ENCODE data around the gene LSP1.

Gene LSP1

DNA sequence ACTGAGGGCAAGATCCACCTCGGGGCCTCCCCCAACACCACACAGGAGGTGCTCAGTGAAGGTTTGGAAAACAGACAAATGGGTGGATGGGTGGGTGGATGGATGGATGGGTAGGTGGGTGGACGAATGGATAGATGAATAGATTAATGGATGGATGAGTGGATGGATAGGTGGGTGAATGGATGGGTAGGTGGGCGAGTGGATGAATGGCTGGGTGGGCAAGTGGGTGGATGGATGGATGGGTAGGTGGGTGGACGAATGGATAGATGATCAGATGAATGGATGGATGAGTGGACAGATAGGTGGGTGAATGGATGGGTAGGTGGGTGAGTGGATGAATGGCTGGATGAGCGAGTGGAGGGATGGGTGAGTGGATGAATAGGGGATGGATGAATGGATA is 39.7 kb downstream of the LSP1 start:
- no peak for DNase-seq (ENCODE audit: low spot score)

DNA sequence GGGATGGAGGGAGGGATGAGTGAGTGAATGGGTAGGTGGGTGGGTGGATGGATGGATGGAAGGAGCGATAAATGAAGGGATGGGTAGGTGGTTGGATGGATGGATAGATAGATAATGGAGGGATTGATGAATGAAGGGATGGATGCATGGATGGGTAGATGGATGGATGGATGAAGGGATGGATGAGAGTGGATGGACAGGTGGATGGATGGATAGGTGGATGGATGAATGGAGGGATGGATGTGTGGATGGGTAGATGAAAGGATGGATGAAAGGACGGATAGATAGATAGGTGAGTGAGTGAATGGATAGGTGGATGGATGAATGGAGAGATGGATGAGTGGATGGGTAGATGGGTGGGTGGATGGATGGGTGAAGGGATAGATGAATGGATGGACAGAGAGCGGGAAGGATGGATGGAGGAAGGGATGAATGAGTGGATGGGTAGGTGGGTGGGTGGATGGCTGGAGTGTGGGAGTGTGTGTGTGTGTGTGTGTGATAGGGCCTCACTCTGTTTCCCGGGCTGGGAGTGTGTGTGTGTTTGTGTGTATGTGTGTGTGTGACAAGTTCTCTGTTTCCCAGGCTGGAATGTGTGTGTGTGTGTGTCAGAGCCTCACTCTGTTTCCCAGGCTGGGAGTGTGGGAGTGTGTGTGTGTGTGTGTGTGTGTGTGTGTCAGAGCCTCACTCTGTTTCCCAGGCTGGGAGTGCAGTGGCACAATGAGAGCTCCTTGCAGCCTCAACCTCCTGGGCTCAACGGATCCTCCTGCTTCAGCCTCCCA is 40.9 kb downstream of the LSP1 start:
- DNase-seq (ENCODE audit: low spot score), result no peak
- in situ Hi-C loops (cut with MboI; ENCODE audit: low sequenced_read_pairs, unreplicated experiment), result no loop called here
- TF ChIP-seq, protein P1, sequence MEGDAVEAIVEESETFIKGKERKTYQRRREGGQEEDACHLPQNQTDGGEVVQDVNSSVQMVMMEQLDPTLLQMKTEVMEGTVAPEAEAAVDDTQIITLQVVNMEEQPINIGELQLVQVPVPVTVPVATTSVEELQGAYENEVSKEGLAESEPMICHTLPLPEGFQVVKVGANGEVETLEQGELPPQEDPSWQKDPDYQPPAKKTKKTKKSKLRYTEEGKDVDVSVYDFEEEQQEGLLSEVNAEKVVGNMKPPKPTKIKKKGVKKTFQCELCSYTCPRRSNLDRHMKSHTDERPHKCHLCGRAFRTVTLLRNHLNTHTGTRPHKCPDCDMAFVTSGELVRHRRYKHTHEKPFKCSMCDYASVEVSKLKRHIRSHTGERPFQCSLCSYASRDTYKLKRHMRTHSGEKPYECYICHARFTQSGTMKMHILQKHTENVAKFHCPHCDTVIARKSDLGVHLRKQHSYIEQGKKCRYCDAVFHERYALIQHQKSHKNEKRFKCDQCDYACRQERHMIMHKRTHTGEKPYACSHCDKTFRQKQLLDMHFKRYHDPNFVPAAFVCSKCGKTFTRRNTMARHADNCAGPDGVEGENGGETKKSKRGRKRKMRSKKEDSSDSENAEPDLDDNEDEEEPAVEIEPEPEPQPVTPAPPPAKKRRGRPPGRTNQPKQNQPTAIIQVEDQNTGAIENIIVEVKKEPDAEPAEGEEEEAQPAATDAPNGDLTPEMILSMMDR (IDR thresholded peaks at IDR 0.05; ENCODE audit: borderline replicate concordance, control extremely low read depth, extremely low read depth, insufficient read depth, missing control alignments), result no peak

More for the DNA sequence above, 39.7 kb downstream of the LSP1 start:
- TF ChIP-seq, protein P1 (IDR thresholded peaks at IDR 0.05; ENCODE audit: borderline replicate concordance, control extremely low read depth, extremely low read depth, insufficient read depth, missing control alignments), result no peak
- in situ Hi-C loops (cut with MboI; ENCODE audit: low sequenced_read_pairs, unreplicated experiment), result no loop called here

DNA sequence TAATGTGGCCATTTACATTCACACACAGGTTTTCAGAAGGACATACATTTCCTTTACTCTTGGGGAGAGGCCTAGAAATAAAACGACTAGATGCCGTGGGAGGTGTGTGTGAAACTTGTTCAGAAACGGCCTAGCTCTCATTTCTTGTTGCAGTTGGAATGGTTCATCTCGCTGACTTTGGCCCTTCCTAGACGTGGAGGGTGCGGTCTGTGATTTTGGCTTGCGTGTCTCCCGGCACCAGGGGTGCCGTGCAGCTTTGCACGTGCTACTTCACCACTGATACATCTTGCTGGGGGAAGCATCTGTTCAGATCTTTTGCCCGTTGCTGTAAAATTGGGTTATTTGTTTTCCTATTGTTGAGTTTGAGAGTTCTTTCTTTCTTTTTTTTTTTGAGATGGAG is 41.9 kb downstream of the LSP1 start:
- TF ChIP-seq, protein P1 (IDR thresholded peaks at IDR 0.05; ENCODE audit: borderline replicate concordance, control extremely low read depth, extremely low read depth, insufficient read depth, missing control alignments), result no peak
- no peak for DNase-seq (ENCODE audit: low spot score)
- in situ Hi-C loops (cut with MboI; ENCODE audit: low sequenced_read_pairs, unreplicated experiment), result no loop called here

DNA sequence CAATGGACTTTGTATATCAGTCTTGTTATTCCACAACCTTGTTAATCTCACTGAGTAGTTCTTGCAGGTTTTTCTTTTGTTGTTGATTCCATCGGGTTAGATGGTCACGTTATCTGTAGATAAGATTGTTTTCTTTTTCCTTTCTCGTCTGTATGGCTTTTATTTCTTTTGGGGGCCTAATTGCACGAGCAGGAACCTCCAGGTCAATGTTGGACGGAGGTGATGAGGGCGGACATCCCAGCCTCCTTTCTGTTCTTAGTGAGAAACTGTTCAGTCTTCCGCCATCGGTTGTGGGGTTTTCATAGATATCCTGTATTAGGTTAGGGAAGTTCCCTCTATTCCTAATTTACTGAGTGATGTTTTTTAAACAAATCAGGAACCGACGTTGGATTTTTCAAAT is 43.6 kb downstream of the LSP1 start:
- peak; percentile 44 for DNase-seq (ENCODE audit: low spot score)
- TF ChIP-seq, protein P1 (IDR thresholded peaks at IDR 0.05; ENCODE audit: borderline replicate concordance, control extremely low read depth, extremely low read depth, insufficient read depth, missing control alignments), result no peak
- in situ Hi-C loops (cut with MboI; ENCODE audit: low sequenced_read_pairs, unreplicated experiment), result no loop called here

DNA sequence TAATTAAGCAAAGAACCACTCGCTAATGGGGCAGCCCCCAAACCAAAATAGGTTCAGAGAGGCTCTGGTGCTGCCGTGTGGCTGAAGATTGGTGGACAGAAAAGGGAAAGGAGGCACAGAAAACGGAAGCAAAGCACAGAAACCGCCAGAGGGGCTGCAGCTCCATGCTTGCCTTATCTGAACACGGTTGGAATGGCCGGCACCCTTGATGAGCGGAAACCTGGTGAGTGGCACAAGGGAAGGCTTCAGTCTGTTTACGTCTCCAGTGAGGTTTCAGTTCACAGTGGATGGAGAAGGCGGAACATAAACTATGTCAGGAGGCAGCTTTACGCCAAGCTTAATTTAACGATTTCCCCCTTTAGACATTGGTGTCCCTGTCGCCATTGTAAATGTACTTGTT is 44.0 kb downstream of the LSP1 start:
- peak; percentile 73 for DNase-seq (ENCODE audit: low spot score)
- in situ Hi-C loops (cut with MboI; ENCODE audit: low sequenced_read_pairs, unreplicated experiment), result no loop called here
- TF ChIP-seq, protein P1 (IDR thresholded peaks at IDR 0.05; ENCODE audit: borderline replicate concordance, control extremely low read depth, extremely low read depth, insufficient read depth, missing control alignments), result peak; percentile 22

DNA sequence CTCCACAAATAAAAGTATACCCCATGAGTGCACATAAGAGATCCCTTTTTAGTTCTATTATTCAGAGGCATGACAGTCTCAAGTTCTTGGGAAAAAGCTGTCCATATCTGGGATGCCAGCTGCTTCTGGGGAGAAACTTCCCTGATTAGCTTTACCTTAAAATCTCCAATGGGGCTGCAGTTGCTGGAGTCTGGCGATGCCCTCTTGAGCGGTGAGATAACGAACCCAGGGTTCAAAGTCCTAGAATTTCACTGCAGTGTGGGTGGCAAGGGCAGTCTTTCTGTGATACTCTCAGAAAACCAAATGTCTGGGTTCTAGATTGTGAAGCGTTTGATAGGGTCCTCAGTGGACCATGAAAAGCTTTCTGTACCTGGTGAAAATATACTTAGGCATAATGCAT is 46.2 kb downstream of the LSP1 start:
- in situ Hi-C loops (cut with MboI; ENCODE audit: low sequenced_read_pairs, unreplicated experiment), result no loop called here
- no peak for DNase-seq (ENCODE audit: low spot score)
- TF ChIP-seq, protein P1 (IDR thresholded peaks at IDR 0.05; ENCODE audit: borderline replicate concordance, control extremely low read depth, extremely low read depth, insufficient read depth, missing control alignments), result no peak

All from GM13976 (cell line).